Activated gamma-delta T cell treated with Interleukin-2 at 50 U/mL for 16 hours (primary cell): ENCODE measurements around the gene STOML1.

Experiments
- DNase-seq: peaks from one replicate; pipeline ENCODE4 v3.0.0-alpha.2; 2020

The STOML1 gene

GRCh38 chr15:73959012-73959581 is 33.0 kb downstream of the STOML1 start:
- peak; percentile 23 for DNase-seq

GRCh38 chr15:73957785-73958184 is 34.3 kb downstream of the STOML1 start:
- DNase-seq, result no peak

GRCh38 chr15:73957276-73957675 is 34.8 kb downstream of the STOML1 start:
- DNase-seq, result no peak

- DNase-seq, result no peak
Observed at GRCh38 chr15:73956743-73957135, 35.4 kb downstream of the STOML1 start.

- no peak for DNase-seq
Observed at GRCh38 chr15:73955861-73956742, 36.0 kb downstream of the STOML1 start.

- no peak for DNase-seq
Observed at GRCh38 chr15:73955326-73955725, 36.8 kb downstream of the STOML1 start.

- no peak for DNase-seq
Observed at GRCh38 chr15:73954188-73955145, 37.6 kb downstream of the STOML1 start.

GRCh38 chr15:73952913-73953750 is 39.0 kb downstream of the STOML1 start:
- DNase-seq, result no peak

- DNase-seq, result no peak
Observed at GRCh38 chr15:73952171-73952912, 39.8 kb downstream of the STOML1 start.

GRCh38 chr15:73951601-73952000 is 40.5 kb downstream of the STOML1 start:
- no peak for DNase-seq

GRCh38 chr15:73950831-73951561 is 41.1 kb downstream of the STOML1 start:
- DNase-seq, result peak; percentile 76

- DNase-seq, result no peak
Observed at GRCh38 chr15:73950479-73950830, 41.6 kb downstream of the STOML1 start.

GRCh38 chr15:73949496-73949895 is 42.6 kb downstream of the STOML1 start:
- DNase-seq, result no peak

GRCh38 chr15:73948982-73949381 is 43.1 kb downstream of the STOML1 start:
- no peak for DNase-seq

- DNase-seq, result no peak
Observed at GRCh38 chr15:73948396-73948795, 43.7 kb downstream of the STOML1 start.

GRCh38 chr15:73947651-73948050 is 44.4 kb downstream of the STOML1 start:
- DNase-seq, result no peak

- no peak for DNase-seq
Observed at GRCh38 chr15:73946795-73947370, 45.2 kb downstream of the STOML1 start.

- no peak for DNase-seq
Observed at GRCh38 chr15:73946046-73946721, 45.9 kb downstream of the STOML1 start.

GRCh38 chr15:73945130-73945508 is 47.0 kb downstream of the STOML1 start:
- DNase-seq, result no peak
